ENCODE measurements around the gene ADAD2.

The ADAD2 gene

DNA sequence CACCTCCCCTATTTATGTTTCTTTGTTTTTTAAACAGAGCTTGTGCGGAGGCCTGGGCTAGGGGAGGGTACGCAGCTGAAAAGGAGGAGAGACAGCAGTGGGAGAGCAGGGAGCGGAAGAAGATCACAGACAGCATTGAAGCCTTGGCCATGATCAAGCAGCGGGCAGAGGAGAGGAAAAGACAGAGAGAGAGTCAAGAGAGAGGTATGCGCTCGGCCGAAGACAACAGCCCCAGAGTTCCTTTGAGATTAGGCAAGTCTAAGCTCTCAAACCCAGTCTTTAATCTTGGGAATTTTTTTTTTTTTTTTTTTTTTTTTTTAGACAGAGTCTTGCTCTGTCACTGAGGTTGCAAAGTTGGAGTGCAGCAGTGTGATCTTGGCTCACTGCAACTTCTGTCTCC is 25.2 kb upstream of the ADAD2 start:
- H3K36me3 Mint-ChIP-seq (ENCODE audit: low read depth): no peaks in the 10 kb centered on the region
- no peak for DNase-seq (ENCODE audit: low spot score)
- H3K4me3 Mint-ChIP-seq: no peak overlapping the region
- H3K27ac Mint-ChIP-seq: no peak overlapping the region
- peaks cover 32% of the 10 kb centered on the region for H3K27me3 Mint-ChIP-seq (ENCODE audit: low read depth)
- H3K9me3 Mint-ChIP-seq: no peaks in the 10 kb centered on the region
- H3K4me1 Mint-ChIP-seq (ENCODE audit: low read depth): no peaks in the 10 kb centered on the region

GRCh38 chr16:84166796-84167695 is 23.9 kb upstream of the ADAD2 start:
- no peaks in the 10 kb centered on the region for H3K36me3 Mint-ChIP-seq (ENCODE audit: low read depth)
- no peak overlapping the region for H3K27ac Mint-ChIP-seq

GRCh38 chr16:84169765-84170310 is 21.1 kb upstream of the ADAD2 start:
- H3K4me1 Mint-ChIP-seq (ENCODE audit: low read depth): no peaks in the 10 kb centered on the region
- H3K9me3 Mint-ChIP-seq: no peaks in the 10 kb centered on the region
- H3K36me3 Mint-ChIP-seq (ENCODE audit: low read depth): no peaks in the 10 kb centered on the region

More at GRCh38 chr16:84166796-84167695, 23.9 kb upstream of the ADAD2 start:
- H3K9me3 Mint-ChIP-seq: no peaks in the 10 kb centered on the region
- peak; percentile 26 for DNase-seq (ENCODE audit: low spot score)
- H3K4me3 Mint-ChIP-seq: no peak overlapping the region
- H3K27me3 Mint-ChIP-seq (ENCODE audit: low read depth): peaks cover 30% of the 10 kb centered on the region
- no peaks in the 10 kb centered on the region for H3K4me1 Mint-ChIP-seq (ENCODE audit: low read depth)

GRCh38 chr16:84174396-84174795 is 16.6 kb upstream of the ADAD2 start:
- H3K27ac Mint-ChIP-seq: no peak overlapping the region
- peaks cover 6% of the 10 kb centered on the region for H3K36me3 Mint-ChIP-seq (ENCODE audit: low read depth)
- no peaks in the 10 kb centered on the region for H3K27me3 Mint-ChIP-seq (ENCODE audit: low read depth)
- no peak for DNase-seq (ENCODE audit: low spot score)
- H3K4me3 Mint-ChIP-seq: no peak overlapping the region
- peaks cover 3% of the 10 kb centered on the region for H3K4me1 Mint-ChIP-seq (ENCODE audit: low read depth)
- H3K9me3 Mint-ChIP-seq: no peaks in the 10 kb centered on the region

More at GRCh38 chr16:84169765-84170310, 21.1 kb upstream of the ADAD2 start:
- Mint-ChIP-seq H3K4me3 (no peak overlapping the region), H3K27me3 (ENCODE audit: low read depth) (peaks cover 16% of the 10 kb centered on the region), H3K27ac (no peak overlapping the region)
- no peak for DNase-seq (ENCODE audit: low spot score)

DNA sequence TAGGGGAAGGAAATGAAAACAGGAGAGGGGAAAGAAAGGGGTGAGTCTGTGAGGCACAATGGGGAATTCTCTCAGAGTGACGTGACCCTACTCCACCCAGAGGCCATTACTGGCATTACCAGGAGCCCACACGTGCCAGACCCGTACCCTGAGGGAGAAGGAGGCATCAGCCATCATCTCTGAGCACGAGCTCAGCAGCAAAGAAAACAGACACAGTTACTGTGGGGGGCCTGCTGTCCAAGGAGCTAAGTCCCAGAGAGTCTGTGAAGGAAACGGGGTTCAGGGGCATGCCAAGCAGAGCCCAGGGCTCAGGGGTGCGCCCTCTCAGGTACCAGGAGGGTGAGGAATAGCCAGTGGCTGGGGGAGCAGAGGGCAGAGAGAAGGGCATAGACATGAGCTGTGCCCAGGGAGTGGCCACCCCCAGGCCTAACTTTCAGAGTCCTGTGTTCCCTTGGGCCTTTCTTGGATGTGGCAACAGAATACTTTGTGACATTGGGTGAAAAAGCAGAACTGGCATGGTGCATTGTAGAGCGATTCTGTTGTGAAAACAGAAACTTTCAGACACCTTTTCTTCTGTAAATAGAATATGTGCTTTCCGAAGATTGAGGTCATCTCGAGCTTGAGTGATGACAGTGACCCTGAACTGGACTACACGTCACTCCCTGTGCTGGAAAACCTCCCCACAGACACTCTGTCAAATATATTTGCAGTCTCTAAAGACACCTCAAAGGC is 15.4 kb upstream of the ADAD2 start:
- no peaks in the 10 kb centered on the region for H3K9me3 Mint-ChIP-seq
- H3K4me1 Mint-ChIP-seq (ENCODE audit: low read depth): peaks cover 3% of the 10 kb centered on the region
- no peak overlapping the region for H3K27ac Mint-ChIP-seq
- no peaks in the 10 kb centered on the region for H3K27me3 Mint-ChIP-seq (ENCODE audit: low read depth)
- peaks cover 6% of the 10 kb centered on the region for H3K36me3 Mint-ChIP-seq (ENCODE audit: low read depth)
- no peak overlapping the region for H3K4me3 Mint-ChIP-seq
- no peak for DNase-seq (ENCODE audit: low spot score)

GRCh38 chr16:84176192-84177053 is 14.5 kb upstream of the ADAD2 start:
- Mint-ChIP-seq H3K9me3 (no peaks in the 10 kb centered on the region), H3K4me1 (ENCODE audit: low read depth) (peaks cover 3% of the 10 kb centered on the region), H3K27me3 (ENCODE audit: low read depth) (no peaks in the 10 kb centered on the region), H3K27ac (no peak overlapping the region), H3K4me3 (no peak overlapping the region), H3K36me3 (ENCODE audit: low read depth) (peaks cover 6% of the 10 kb centered on the region)
- no peak for DNase-seq (ENCODE audit: low spot score)

GRCh38 chr16:84177741-84178073 is 13.2 kb upstream of the ADAD2 start:
- DNase-seq (ENCODE audit: low spot score): peak; percentile 30
- no peak overlapping the region for H3K27ac Mint-ChIP-seq
- H3K4me1 Mint-ChIP-seq (ENCODE audit: low read depth): peaks cover 3% of the 10 kb centered on the region
- H3K36me3 Mint-ChIP-seq (ENCODE audit: low read depth): peaks cover 7% of the 10 kb centered on the region
- no peak overlapping the region for H3K4me3 Mint-ChIP-seq
- no peaks in the 10 kb centered on the region for H3K9me3 Mint-ChIP-seq
- H3K27me3 Mint-ChIP-seq (ENCODE audit: low read depth): no peaks in the 10 kb centered on the region

GRCh38 chr16:84178146-84178765 is 12.7 kb upstream of the ADAD2 start:
- H3K27me3 Mint-ChIP-seq (ENCODE audit: low read depth): no peaks in the 10 kb centered on the region

GRCh38 chr16:84178892-84179611 is 11.9 kb upstream of the ADAD2 start:
- Mint-ChIP-seq H3K4me1 (ENCODE audit: low read depth) (peaks cover 3% of the 10 kb centered on the region), H3K27ac (no peak overlapping the region), H3K36me3 (ENCODE audit: low read depth) (peaks cover 11% of the 10 kb centered on the region), H3K4me3 (no peak overlapping the region), H3K9me3 (no peaks in the 10 kb centered on the region), H3K27me3 (ENCODE audit: low read depth) (no peaks in the 10 kb centered on the region)
- no peak for DNase-seq (ENCODE audit: low spot score)

More at GRCh38 chr16:84178146-84178765, 12.7 kb upstream of the ADAD2 start:
- Mint-ChIP-seq H3K9me3 (no peaks in the 10 kb centered on the region), H3K4me1 (ENCODE audit: low read depth) (peaks cover 3% of the 10 kb centered on the region), H3K27ac (no peak overlapping the region), H3K4me3 (no peak overlapping the region), H3K36me3 (ENCODE audit: low read depth) (peaks cover 11% of the 10 kb centered on the region)
- DNase-seq (ENCODE audit: low spot score): no peak

DNA sequence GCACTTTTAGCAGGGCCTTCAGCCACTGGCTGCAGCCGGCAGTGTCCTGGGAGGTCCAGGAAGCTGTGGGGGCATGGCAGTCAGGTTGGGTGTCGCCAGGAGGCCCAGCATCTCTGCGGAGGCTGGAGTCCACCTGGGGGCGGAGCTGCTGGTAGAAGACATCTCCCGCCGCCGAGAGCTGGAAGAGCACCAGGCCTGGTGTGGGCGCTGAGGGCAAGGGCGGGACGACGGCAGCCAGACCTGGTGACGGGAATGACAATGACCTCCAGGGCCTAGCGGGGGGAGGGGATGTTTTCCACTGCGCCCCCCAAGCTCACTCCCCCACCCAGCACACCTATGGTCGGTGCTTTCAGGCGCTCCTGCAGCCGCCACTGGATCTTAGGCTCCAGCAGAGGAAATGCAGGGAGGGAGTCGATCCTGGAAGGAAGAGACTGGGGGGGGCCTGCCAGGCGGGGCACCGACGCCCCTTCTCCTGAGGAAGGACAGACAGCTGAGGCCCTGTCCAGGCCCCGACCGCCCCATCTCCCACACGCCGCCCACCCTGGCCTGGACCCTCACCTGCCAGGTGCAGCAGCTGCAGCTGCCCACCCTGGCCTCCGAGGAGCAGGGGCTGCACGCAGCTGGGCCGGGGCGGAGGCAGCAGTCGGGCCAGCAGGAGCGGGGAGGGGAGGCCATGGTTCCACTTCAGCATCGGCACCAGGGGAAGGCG is 11.2 kb upstream of the ADAD2 start:
- peaks cover 16% of the 10 kb centered on the region for H3K36me3 Mint-ChIP-seq (ENCODE audit: low read depth)
- no peaks in the 10 kb centered on the region for H3K27me3 Mint-ChIP-seq (ENCODE audit: low read depth)
- no peak for DNase-seq (ENCODE audit: low spot score)

GRCh38 chr16:84180519-84181140 is 10.3 kb upstream of the ADAD2 start:
- H3K27me3 Mint-ChIP-seq (ENCODE audit: low read depth): no peaks in the 10 kb centered on the region
- no peak overlapping the region for H3K27ac Mint-ChIP-seq
- no peaks in the 10 kb centered on the region for H3K9me3 Mint-ChIP-seq
- H3K4me3 Mint-ChIP-seq: no peak overlapping the region
- peaks cover 5% of the 10 kb centered on the region for H3K4me1 Mint-ChIP-seq (ENCODE audit: low read depth)
- DNase-seq (ENCODE audit: low spot score): no peak
- peaks cover 16% of the 10 kb centered on the region for H3K36me3 Mint-ChIP-seq (ENCODE audit: low read depth)

More for the DNA sequence above, 11.2 kb upstream of the ADAD2 start:
- Mint-ChIP-seq H3K4me3 (no peak overlapping the region), H3K9me3 (no peaks in the 10 kb centered on the region), H3K27ac (no peak overlapping the region), H3K4me1 (ENCODE audit: low read depth) (peaks cover 3% of the 10 kb centered on the region)

Measured in T-helper 2 cell treated with Interferon-gamma antibody and Interleukin-4, amounts not matched to agents 5 μg/mL and 100 μg/mL, for 36 hours (primary cell).